CD4-positive, alpha-beta T cell treated with Interleukin-10 for 1 hour (primary cell): Measurements from ENCODE around the gene SCAANT1.

ENCODE experiments used
- DNase-seq: peaks from one replicate; pipeline ENCODE4 v3.0.0-alpha.2; 2020

The SCAANT1 gene

GRCh38 chr3:63933459-63933858, 21.3 kb upstream of the SCAANT1 start:
- no peak for DNase-seq

- DNase-seq, result no peak
Observed at GRCh38 chr3:63932509-63933212, 20.5 kb upstream of the SCAANT1 start.

- no peak for DNase-seq
Observed at GRCh38 chr3:63931290-63931689, 19.1 kb upstream of the SCAANT1 start.

- no peak for DNase-seq
Observed at GRCh38 chr3:63927422-63928280, 15.5 kb upstream of the SCAANT1 start.

- no peak for DNase-seq
Observed at GRCh38 chr3:63926309-63926708, 14.1 kb upstream of the SCAANT1 start.

- DNase-seq, result no peak
Observed at GRCh38 chr3:63922491-63923199, 10.5 kb upstream of the SCAANT1 start.

GRCh38 chr3:63921741-63922482, 9.7 kb upstream of the SCAANT1 start:
- DNase-seq, result no peak

- no peak for DNase-seq
Observed at GRCh38 chr3:63920001-63920400, 7.8 kb upstream of the SCAANT1 start.

- no peak for DNase-seq
Observed at GRCh38 chr3:63918321-63918720, 6.1 kb upstream of the SCAANT1 start.

GRCh38 chr3:63914312-63914711, 2.1 kb upstream of the SCAANT1 start:
- no peak for DNase-seq

- DNase-seq, result peak; percentile 64
Observed at GRCh38 chr3:63912768-63913588, 795 bp upstream of the SCAANT1 start.

- no peak for DNase-seq
Observed at GRCh38 chr3:63911509-63911872, 692 bp downstream of the SCAANT1 start.

GRCh38 chr3:63910891-63911290, 1.3 kb downstream of the SCAANT1 start:
- peak; percentile 57 for DNase-seq

- DNase-seq, result no peak
Observed at GRCh38 chr3:63910001-63910400, 2.2 kb downstream of the SCAANT1 start.

- no peak for DNase-seq
Observed at GRCh38 chr3:63909431-63909830, 2.8 kb downstream of the SCAANT1 start.

- no peak for DNase-seq
Observed at GRCh38 chr3:63908776-63909175, 3.4 kb downstream of the SCAANT1 start.

GRCh38 chr3:63908081-63908736, 4.0 kb downstream of the SCAANT1 start:
- DNase-seq, result no peak

- no peak for DNase-seq
Observed at GRCh38 chr3:63905731-63906620, 6.2 kb downstream of the SCAANT1 start.

- DNase-seq, result no peak
Observed at GRCh38 chr3:63900459-63900858, 11.7 kb downstream of the SCAANT1 start.

- DNase-seq, result no peak
Observed at GRCh38 chr3:63900010-63900409, 12.2 kb downstream of the SCAANT1 start.
